ENCODE results near the gene NFE2. TPM values are rescaled to one million over a fixed set of nuclear protein-coding genes. Genes with fewer than 3 reads are reported as not detected.
A peak's percentile ranks its signal among the peaks of the same experiment; 100 is the strongest.
"Not testable (repeated sequence)": the region's sequence is repeated elsewhere in the genome, so short reads cannot be mapped to it uniquely, and the experiment has no call there.

NFE2 gene
- total RNA-seq, 1 experiment from 2014 or later: 0.40 TPM

GRCh38 chr12:54331461-54331860 is 30.6 kb upstream of the NFE2 start:
- Mint-ChIP-seq H3K4me3 (ENCODE audit: unreplicated experiment) (no peak overlapping the region), H3K27ac (ENCODE audit: low read depth, unreplicated experiment) (no peak overlapping the region), H3K27me3 (ENCODE audit: insufficient read depth, unreplicated experiment) (no peaks in the 10 kb centered on the region), H3K36me3 (ENCODE audit: insufficient read depth, unreplicated experiment) (peaks cover 45% of the 10 kb centered on the region), H3K9me3 (ENCODE audit: unreplicated experiment) (no peaks in the 10 kb centered on the region), H3K4me1 (ENCODE audit: insufficient read depth, unreplicated experiment) (peaks cover 30% of the 10 kb centered on the region)
- no peak for TF ChIP-seq CTCF (IDR thresholded peaks at IDR 0.05; ENCODE audit: unreplicated experiment)
- POLR2A ChIA-PET: no interaction called here
- DNase-seq (ENCODE audit: unreplicated experiment): no peak
- intact Hi-C loops (cut with micrococcal nuclease): no loop called here
- BruUV-seq (replicated peaks): no TSS peak
- CTCF ChIA-PET: interaction anchor here (0.6 to 6.4 kb wide), 4 partner anchors 12 to 122 kb away, joined by 3 to 46 read pairs (median 5); no protein-coding TSS in a partner anchor

DNA sequence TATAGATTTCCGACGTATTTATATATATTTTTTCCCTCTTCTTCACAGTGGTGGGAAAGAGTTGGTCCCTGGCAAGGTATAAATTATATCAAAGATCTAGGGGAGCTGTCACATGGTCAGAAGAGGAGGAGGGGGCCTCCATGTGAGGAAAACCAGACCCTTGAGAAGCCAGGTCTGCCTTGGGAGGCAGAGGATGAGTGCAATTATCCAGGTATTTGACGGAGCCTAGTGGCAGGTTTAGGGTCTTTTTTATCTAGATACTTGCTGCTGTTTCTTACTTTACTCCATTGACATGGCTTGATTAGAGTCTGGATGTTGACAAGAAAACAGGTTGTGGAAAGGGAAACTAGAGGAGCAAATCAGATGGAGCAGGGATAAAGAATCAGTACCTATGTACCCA is 29.6 kb upstream of the NFE2 start:
- ChIA-PET POLR2A (interaction anchor here (0.6 to 4.7 kb wide), 3 partner anchors 28 to 639 kb away, joined by 3 to 36 read pairs (median 3); partner anchors contain the start of genes CBX5 and HNRNPA1), CTCF (interaction anchor here (0.6 to 2.1 kb wide), 4 partner anchors 30 to 307 kb away, joined by 3 to 6 read pairs (median 4); no protein-coding TSS in a partner anchor)
- DNase-seq (ENCODE audit: unreplicated experiment): no peak
- H3K27ac Mint-ChIP-seq (ENCODE audit: low read depth, unreplicated experiment): no peak overlapping the region
- no TSS peak for BruUV-seq (replicated peaks)
- no peaks in the 10 kb centered on the region for H3K27me3 Mint-ChIP-seq (ENCODE audit: insufficient read depth, unreplicated experiment)
- H3K36me3 Mint-ChIP-seq (ENCODE audit: insufficient read depth, unreplicated experiment): peaks cover 45% of the 10 kb centered on the region
- intact Hi-C loops (cut with micrococcal nuclease): no loop called here
- no peak for TF ChIP-seq CTCF (IDR thresholded peaks at IDR 0.05; ENCODE audit: unreplicated experiment)
- H3K9me3 Mint-ChIP-seq (ENCODE audit: unreplicated experiment): no peaks in the 10 kb centered on the region
- no peak overlapping the region for H3K4me3 Mint-ChIP-seq (ENCODE audit: unreplicated experiment)
- H3K4me1 Mint-ChIP-seq (ENCODE audit: insufficient read depth, unreplicated experiment): peaks cover 30% of the 10 kb centered on the region

- no peak overlapping the region for H3K27ac Mint-ChIP-seq (ENCODE audit: low read depth, unreplicated experiment)
- ChIA-PET POLR2A (interaction anchor here (0.8 to 4.7 kb wide), 2 partner anchors 29 to 49 kb away, joined by 3 to 36 read pairs; partner anchors contain the start of genes CBX5 and HNRNPA1), CTCF (interaction anchor here (0.9 to 2.5 kb wide), 4 partner anchors 12 to 49 kb away, joined by 3 to 10 read pairs (median 5); no protein-coding TSS in a partner anchor)
- intact Hi-C loops (cut with micrococcal nuclease): no loop called here
- no TSS peak for BruUV-seq (replicated peaks)
- peaks cover 45% of the 10 kb centered on the region for H3K36me3 Mint-ChIP-seq (ENCODE audit: insufficient read depth, unreplicated experiment)
- no peak overlapping the region for H3K4me3 Mint-ChIP-seq (ENCODE audit: unreplicated experiment)
- H3K4me1 Mint-ChIP-seq (ENCODE audit: insufficient read depth, unreplicated experiment): peaks cover 30% of the 10 kb centered on the region
- no peaks in the 10 kb centered on the region for H3K27me3 Mint-ChIP-seq (ENCODE audit: insufficient read depth, unreplicated experiment)
- TF ChIP-seq CTCF (IDR thresholded peaks at IDR 0.05; ENCODE audit: unreplicated experiment): no peak
- no peaks in the 10 kb centered on the region for H3K9me3 Mint-ChIP-seq (ENCODE audit: unreplicated experiment)
- no peak for DNase-seq (ENCODE audit: unreplicated experiment)
Measured at GRCh38 chr12:54329759-54330158, 28.9 kb upstream of the NFE2 start.

- Mint-ChIP-seq H3K27me3 (ENCODE audit: insufficient read depth, unreplicated experiment) (no peaks in the 10 kb centered on the region), H3K9me3 (ENCODE audit: unreplicated experiment) (no peaks in the 10 kb centered on the region), H3K36me3 (ENCODE audit: insufficient read depth, unreplicated experiment) (peaks cover 45% of the 10 kb centered on the region), H3K4me1 (ENCODE audit: insufficient read depth, unreplicated experiment) (peaks cover 30% of the 10 kb centered on the region), H3K4me3 (ENCODE audit: unreplicated experiment) (no peak overlapping the region), H3K27ac (ENCODE audit: low read depth, unreplicated experiment) (peak overlapping the region; percentile 10)
- CTCF ChIA-PET: interaction anchor here (0.6 to 3.7 kb wide), 13 partner anchors 9 to 381 kb away, joined by 3 to 21 read pairs (median 5); no protein-coding TSS in a partner anchor
- no peak for DNase-seq (ENCODE audit: unreplicated experiment)
- POLR2A ChIA-PET: interaction anchor here (0.7 to 4.7 kb wide), 2 partner anchors 40 to 48 kb away, joined by 3 to 36 read pairs; partner anchors contain the start of genes CBX5 and HNRNPA1
- BruUV-seq (replicated peaks): no TSS peak
- TF ChIP-seq CTCF (IDR thresholded peaks at IDR 0.05; ENCODE audit: unreplicated experiment): no peak
- intact Hi-C loops (cut with micrococcal nuclease): no loop called here
Measured at GRCh38 chr12:54328595-54329337, 28.0 kb upstream of the NFE2 start.

- not testable (repeated sequence) for H3K27me3 Mint-ChIP-seq (ENCODE audit: insufficient read depth, unreplicated experiment); DNase-seq (ENCODE audit: unreplicated experiment); H3K9me3 Mint-ChIP-seq (ENCODE audit: unreplicated experiment)
- Mint-ChIP-seq H3K27ac (ENCODE audit: low read depth, unreplicated experiment) (peak overlapping the region; percentile 100), H3K4me3 (ENCODE audit: unreplicated experiment) (peak overlapping the region; percentile 100), H3K4me1 (ENCODE audit: insufficient read depth, unreplicated experiment) (peaks cover 27% of the 10 kb centered on the region), H3K36me3 (ENCODE audit: insufficient read depth, unreplicated experiment) (peaks cover 23% of the 10 kb centered on the region)
- CTCF ChIA-PET: interaction anchor here (0.6 to 3.7 kb wide), 27 partner anchors 9 to 111 kb away, joined by 3 to 57 read pairs (median 5); partner anchors contain the start of gene NFE2
- POLR2A ChIA-PET: interaction anchor here (0.6 to 4.7 kb wide), 22 partner anchors 9 to 1403 kb away, joined by 3 to 41 read pairs (median 7); partner anchors contain the start of genes CBX5, CD63, HNRNPA1 and HOXC9
- BruUV-seq (replicated peaks): TSS peak; percentile 78
- intact Hi-C loops (cut with micrococcal nuclease): loop anchor here (1.0 kb wide), 1 partner anchor 45 kb away; the partner anchor contains the start of genes CBX5 and HNRNPA1
Measured at GRCh38 chr12:54325442-54326109, 24.8 kb upstream of the NFE2 start.
